ENCODE measurements around the gene RANBP6.

- TF ChIP-seq CTCF (IDR thresholded peaks at IDR 0.05; ENCODE audit: low read length), result no peak
- no peak for TF ChIP-seq EZH2 (IDR thresholded peaks at IDR 0.05; ENCODE audit: borderline replicate concordance, low read length)
These were observed 33.1 kb downstream of the RANBP6 start for GRCh38 chr9:5982317-5982716.

Measured in OCI-LY1 (cell line).